Glomerular visceral epithelial cell (primary cell): ENCODE data around the gene ACBD4.
A peak's percentile ranks its signal among the peaks of the same experiment; 100 is the strongest.

Experiments
- DNase-seq: peaks from one replicate; pipeline ENCODE4 v3.0.0-alpha.2; 2016; ENCODE audit errors: extremely low spot score

ACBD4 gene, protein sequence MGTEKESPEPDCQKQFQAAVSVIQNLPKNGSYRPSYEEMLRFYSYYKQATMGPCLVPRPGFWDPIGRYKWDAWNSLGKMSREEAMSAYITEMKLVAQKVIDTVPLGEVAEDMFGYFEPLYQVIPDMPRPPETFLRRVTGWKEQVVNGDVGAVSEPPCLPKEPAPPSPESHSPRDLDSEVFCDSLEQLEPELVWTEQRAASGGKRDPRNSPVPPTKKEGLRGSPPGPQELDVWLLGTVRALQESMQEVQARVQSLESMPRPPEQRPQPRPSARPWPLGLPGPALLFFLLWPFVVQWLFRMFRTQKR

GRCh38 chr17:45135192-45135977, at the start of gene ACBD4:
Gene ACBD4 (plus strand): TSS chr17:45135687. CDS start chr17:45136145, 458 bp downstream.
- peak; percentile 98 for DNase-seq

GRCh38 chr17:45086391-45086790, 49.1 kb upstream of the ACBD4 start:
- DNase-seq, result no peak

DNA sequence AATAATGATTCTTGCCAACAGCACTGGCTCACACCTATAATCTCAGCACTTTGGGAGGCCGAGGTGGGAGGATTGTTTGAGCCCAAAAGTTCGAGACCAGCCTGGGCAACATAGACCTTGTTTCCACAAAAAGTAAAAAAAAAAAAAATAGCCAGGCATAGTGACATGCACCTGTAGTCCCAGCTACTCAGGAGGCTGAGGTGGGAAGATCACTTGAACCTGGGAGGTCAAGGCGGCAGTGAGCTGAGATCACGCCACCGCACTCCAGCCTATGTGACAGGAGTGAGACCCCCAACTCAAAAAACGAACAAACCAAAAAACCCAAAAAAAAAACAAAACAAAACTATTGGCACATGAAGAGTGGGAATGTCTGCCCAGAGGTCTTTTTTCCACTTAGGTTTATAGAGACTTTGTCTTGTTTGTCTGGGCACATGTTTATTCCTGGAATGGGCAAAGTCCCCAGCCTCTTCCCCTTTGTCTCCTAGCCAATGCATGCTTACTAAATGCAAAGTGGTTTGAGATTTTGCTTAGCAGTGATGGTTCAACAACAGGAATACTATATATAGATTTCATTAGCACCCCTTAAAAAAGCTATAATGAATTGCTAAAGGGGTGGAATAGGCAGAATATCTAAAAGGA, 48.5 kb upstream of the ACBD4 start:
- no peak for DNase-seq

GRCh38 chr17:45087504-45087975, 47.9 kb upstream of the ACBD4 start:
- DNase-seq, result no peak

DNA sequence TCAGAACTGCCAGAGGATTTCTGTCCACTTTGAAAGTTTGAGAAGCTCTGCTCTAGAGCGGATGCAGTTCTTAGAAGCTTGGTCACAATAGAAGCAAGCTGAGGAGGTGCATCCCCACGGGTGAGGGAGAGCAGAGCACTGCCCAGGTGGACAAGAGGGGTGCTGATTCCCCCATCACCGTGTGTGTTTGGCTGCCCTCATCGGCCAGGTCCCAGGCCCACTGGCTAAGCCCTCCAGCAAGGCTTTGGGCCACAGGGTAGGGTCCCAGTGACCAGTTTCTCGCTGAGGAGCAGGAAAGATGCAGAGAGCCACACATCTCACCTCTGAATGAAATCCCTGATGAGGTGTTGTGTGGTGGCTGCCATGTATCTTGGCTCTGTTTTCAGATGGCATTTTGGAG, 47.5 kb upstream of the ACBD4 start:
- no peak for DNase-seq

GRCh38 chr17:45088741-45089140, 46.7 kb upstream of the ACBD4 start:
- DNase-seq, result no peak

GRCh38 chr17:45090711-45091110, 44.8 kb upstream of the ACBD4 start:
- no peak for DNase-seq

DNA sequence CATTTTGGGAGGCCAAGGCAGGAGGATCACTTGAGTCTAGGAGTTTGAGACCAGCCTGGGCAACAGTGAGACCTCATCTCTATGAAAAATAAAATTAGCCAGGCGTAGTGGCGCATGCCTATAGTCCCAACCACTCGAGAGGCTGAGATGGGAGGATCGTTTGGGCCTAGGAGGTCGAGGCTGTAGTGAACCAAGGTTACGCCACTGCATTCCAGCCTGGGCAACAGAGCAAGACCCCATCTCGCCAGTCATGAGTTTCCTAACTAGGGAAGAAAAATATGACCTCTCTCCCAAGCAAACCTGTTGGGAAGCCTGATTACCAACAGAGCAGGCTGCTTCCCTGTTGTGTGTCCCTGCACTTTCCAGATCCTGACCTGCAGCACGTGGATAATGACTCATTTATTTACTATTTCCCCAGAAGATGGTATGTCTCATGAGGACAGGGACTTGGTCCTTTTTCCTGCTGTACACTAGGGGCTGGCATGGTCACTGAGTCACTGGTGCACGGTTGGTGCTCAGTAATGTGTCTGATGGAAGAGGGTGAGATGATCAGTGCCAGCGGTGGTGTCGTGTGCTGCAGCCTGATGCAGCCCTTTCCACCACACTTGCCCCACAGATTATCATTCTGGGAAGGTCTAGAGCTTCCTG, 43.6 kb upstream of the ACBD4 start:
- no peak for DNase-seq

DNA sequence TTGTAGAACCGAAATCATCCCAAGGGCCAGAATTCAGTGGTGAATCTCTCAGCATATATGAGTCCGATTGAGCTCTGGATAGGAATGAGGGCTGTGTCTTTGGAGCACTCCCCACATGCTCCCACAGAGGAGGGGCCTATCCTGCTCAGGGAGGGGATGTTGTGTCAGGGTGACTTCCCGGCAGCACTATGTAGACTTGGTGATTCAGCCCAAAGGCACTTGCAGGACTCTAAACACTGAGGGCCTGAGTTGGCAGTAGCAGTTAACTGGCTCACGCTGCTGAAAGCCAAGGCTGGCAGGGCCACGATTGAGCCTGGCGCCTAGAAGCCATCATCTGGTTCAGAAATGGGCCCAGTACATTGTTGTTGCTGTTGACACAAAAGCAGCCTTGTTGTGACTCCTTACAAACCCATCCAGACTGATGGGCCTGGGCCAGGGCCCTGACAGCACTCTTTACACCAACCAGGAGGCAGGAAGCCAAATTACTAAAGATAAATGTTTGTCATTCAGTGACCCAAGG, 42.5 kb upstream of the ACBD4 start:
- peak; percentile 94 for DNase-seq

DNA sequence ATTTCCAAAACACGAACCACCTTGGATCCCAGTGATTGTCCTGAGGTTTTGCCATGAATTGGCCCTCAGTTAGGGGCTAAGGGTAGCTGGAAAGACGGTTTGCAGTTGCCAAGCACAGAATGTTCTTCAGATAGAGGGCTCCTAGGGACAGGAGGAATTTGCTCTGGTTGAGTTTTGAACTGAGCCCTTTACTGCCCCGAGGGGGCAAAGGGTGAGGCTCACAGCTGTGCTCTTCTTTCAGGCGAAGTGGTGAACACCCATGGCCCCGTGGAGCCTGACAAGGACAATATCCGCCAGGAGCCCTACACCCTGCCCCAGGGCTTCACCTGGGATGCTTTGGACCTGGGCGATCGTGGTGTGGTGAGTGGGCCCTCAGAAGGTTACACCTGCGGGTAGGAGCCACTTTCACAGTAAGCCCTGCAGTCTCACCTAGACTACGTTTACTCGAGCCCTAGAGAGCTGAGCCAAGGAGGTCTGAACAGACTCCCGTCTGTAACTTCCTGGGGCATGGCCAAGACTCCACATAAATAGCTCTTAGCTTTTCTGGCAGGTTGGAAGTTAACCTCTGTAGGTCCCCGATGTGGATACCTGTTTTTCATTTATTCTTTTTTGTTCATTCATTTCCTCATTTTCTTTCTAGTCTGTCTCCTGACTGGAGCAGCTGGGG, 41.9 kb upstream of the ACBD4 start:
- no peak for DNase-seq

GRCh38 chr17:45096141-45096540, 39.3 kb upstream of the ACBD4 start:
- peak; percentile 42 for DNase-seq

GRCh38 chr17:45096926-45097325, 38.6 kb upstream of the ACBD4 start:
- no peak for DNase-seq

- DNase-seq, result no peak
These were observed 37.2 kb upstream of the ACBD4 start for GRCh38 chr17:45098081-45098868.

GRCh38 chr17:45098869-45099616, 36.4 kb upstream of the ACBD4 start:
- DNase-seq, result peak; percentile 80

GRCh38 chr17:45101546-45101882, 34.0 kb upstream of the ACBD4 start:
- no peak for DNase-seq

- DNase-seq, result no peak
These were observed 33.3 kb upstream of the ACBD4 start for GRCh38 chr17:45101883-45102811.

- no peak for DNase-seq
These were observed 32.6 kb upstream of the ACBD4 start for GRCh38 chr17:45102856-45103255.

GRCh38 chr17:45103269-45103795, 32.2 kb upstream of the ACBD4 start:
- no peak for DNase-seq

- DNase-seq, result no peak
These were observed 31.5 kb upstream of the ACBD4 start for GRCh38 chr17:45104029-45104428.
